GOT3 (cell line): ENCODE results near the gene RNF26.

Experiments
- DNase-seq: peaks from one replicate; lab custom pipeline; 2025; ENCODE audit warnings: mixed read lengths; lab: John Stamatoyannopoulos, UW

Gene RNF26

GRCh38 chr11:119316016-119316728, 18.2 kb upstream of the RNF26 start:
- DNase-seq: no peak

DNA sequence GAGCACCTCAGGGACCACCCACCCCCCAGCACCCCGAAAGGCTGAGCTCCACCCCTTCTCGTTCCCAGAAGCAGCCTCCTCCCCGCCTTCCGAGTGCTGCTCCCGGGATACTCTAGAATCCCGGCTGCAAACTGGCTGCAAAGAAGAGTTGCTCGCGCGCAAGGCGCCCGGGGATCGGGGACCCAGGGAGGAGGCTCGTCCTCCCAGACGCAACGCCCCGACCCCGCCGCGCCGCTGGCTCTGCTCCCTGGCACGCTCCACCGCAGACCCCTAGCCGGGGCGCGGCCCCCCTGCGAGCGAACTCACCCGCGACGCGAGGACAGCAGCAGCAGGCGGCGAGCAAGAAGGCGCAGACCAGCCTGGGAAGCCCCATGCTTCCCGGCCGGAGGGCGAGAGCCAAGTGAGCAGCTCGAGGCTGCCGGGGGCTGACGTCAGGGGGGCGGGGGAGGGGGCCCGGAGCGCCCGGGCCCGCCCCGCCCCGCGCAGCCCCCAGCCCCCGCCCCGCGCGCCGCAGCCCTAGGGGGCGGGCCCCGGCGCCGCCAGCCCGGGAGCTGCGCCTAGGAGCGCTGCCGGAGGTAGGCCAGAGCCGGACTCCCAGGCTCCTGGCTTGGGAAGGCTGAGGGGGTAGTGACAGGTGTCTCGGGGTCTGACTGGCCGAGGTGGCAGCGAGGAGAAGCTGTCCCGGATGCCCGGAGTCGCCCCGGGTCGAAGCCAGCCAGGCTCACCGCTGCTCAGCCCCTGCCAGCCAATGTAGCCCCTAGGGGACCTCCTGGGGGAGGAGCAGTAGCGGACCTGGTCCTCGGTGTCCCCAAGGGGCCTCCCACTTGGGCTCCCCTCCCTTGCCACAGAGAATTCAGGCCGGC, 17.4 kb upstream of the RNF26 start, which contains the start of gene MCAM:
Gene MCAM, minus strand, starts transcription at position 402 of the 863 bp plus-strand sequence. Its CDS starts 29 bp downstream, at position 373.
- DNase-seq: no peak

DNA sequence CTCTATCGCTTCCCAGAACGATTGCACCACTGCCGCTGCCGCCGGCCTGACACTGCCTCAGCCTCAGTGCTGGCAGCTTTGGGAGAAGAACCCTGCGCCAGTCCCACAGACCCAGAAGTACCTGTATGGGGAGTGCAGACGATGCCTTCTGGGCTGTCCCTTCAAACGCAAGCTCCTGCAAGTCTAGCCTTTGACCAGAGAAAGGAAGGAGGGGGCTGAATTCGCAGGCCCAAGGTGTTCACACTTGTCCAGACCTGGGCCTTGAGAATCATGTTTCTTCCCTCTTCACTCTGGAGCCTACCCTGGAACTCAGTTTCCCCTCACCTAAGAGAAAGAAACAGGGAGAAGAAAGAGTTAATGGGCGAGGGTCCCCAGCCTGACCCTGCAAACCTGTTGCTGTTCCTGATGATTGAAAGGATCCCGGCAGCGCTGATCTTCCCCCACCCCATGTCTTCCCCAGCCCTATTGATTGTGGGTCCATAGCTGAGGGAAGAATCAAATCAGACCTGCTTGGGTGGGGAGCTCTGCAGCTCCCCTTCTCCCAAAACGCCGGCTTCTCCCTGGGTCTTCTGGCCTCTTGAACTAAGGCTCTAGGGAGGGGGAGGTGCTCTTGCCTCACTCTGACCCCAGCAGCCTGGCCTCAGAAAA, 16.6 kb upstream of the RNF26 start:
- DNase-seq: no peak

- DNase-seq: no peak
These were observed 15.8 kb upstream of the RNF26 start for GRCh38 chr11:119318240-119319135.

DNA sequence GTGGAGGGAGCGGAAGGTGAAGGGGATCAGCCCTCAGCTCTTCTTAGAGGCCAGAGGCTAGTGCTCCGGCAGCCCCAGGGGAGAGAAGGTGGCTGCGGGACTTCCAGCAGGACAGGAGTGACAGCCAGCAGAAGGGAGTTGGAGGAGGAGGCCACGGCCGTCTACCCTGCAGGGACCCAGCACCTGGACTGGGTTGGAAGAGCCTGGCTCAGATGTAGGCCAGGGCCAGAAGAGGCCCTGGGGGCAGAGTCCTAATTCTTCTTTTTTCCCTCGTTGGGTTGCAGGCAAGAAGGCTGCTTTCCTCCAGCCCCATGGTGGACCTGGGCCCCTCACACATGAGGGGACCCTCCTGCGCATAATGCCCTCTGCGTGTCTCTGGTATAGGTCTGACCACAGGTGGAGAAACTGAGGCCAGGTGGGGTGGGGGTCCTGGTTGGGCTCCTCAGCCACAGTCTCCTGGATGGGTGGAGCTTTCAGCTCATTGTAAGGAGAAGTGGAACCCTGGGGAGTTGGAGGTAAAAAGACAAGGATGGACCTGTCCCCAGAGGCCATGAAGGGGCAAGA, 15.1 kb upstream of the RNF26 start:
- DNase-seq: no peak

DNA sequence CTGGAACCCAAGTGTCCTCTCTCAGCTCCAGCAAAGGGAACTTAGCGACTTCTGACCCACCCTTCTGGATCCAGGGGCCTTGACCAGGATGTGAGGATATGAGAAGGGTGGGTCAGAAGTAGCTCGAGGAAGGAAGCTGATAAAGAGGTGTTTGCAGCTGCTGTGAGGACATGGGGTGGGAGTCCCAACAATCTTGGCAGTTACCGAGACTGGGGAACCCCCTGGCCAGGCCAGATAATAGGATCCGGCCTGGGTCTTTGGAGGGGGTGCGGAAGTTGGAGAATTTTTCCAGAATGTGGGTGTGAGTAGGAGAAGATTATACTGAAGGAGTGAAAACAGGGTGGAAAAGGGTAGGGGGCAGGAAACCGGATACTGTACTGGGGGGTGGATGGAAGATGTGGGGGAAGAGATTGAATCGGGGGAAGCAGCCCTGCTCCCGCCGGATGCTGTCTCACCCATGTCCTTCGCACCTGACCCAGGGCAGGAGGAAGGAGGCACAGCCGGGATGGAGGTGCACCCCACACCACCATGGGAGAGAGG, 14.6 kb upstream of the RNF26 start:
- DNase-seq: no peak

DNA sequence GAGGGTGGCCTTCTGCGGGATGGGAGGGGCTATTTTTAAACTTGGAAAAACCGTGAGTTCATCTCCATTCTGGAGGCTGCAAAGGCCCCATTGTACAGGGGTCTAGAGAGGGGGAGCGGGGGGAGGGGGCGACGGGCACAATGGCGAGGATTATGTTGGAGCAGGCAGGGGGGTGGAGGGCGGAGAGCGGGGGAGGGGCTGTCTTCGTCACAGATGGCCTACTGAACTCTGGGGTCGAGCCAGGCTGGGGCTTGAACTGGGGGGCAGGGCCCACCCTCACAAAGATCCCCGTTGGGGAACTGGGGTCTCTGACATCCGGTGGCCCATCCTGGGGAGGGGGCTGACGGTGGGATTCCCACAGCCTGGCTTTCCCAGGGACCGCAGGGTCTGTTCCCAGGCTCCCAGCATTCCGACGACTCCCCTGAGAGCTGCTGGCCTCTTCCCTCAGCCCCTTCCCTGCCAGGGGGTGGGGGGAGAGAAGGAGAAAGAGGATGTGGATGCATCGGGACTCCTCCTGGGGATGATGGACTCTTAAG, 14.0 kb upstream of the RNF26 start:
- no peak for DNase-seq

GRCh38 chr11:119320776-119321524, 13.4 kb upstream of the RNF26 start:
- no peak for DNase-seq

GRCh38 chr11:119322360-119322739, 12.0 kb upstream of the RNF26 start:
- DNase-seq: no peak

GRCh38 chr11:119322921-119323531, 11.3 kb upstream of the RNF26 start:
- DNase-seq: no peak

GRCh38 chr11:119323532-119324033, 10.7 kb upstream of the RNF26 start:
- DNase-seq: no peak

GRCh38 chr11:119324189-119324588, 10.1 kb upstream of the RNF26 start:
- no peak for DNase-seq

DNA sequence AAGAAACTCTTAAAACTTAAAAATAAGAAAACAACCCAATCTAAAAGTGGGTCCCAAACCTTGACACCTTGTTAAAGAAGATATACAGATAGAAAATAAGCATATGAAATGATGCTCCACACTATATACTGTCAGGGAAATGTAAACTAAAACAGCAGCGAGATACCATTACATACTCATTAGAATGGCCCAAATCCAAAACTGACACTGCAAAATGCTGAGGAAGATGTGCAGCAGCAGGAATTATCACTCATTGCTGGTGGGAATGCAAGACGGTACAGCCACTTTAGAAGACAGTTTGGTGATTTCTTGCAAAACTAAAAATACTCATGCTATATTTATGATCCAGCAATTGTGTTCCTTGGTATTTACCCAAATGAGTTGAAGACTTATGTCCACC, 5.0 kb upstream of the RNF26 start:
- DNase-seq: no peak

DNA sequence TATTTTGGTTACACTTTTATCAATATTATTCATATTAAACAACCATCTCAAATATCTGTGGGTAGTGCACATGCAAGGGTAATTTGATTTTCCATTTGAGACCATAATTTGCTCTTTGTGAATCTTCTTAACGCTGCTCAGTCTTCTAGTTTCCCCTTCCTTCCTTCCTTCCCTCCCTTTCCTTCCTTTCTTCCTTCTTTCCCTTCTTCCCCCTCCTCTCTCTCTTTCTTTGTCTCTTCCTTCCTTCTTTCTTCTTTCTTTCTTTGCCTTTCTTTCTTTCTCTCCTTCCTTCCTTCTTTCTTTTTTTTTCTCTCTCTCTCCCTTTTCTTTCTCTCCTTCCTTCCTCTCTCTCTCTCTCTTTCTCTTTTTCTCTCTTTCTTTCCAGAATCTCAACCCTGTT, 4.1 kb upstream of the RNF26 start:
- DNase-seq: no peak

DNA sequence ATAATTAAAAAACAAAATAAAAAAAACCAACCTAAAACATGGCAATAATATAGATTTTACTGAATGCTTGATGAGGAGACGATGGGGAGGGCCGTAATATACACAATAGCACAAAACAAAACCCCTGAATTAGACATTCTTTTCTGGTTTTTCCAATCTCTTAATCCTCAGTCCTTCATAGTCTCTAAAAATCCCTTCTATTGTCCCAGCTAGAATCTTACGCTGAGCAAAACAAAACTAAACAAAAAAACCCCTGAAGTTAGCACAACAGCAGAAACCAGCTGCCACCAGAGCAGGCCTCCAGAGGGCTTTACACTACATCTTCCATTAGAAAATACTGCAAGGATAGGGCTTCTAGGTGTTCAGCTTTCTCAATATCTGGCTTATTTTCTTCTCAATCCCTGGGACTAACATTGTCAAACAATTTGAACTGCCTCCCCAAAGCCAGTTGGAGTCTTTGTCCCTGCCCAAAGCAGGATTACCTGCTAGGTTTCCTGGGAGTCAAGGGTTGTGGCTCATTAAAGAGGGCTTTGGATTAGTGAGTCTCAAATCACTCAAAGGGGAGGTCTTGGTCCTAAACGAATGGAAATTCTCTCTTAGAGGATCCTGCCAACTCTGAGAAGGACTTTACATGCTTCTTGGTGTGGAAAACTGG, 2.1 kb upstream of the RNF26 start:
- no peak for DNase-seq

GRCh38 chr11:119335091-119335654, 846 bp downstream of the RNF26 start:
- DNase-seq: no peak

DNA sequence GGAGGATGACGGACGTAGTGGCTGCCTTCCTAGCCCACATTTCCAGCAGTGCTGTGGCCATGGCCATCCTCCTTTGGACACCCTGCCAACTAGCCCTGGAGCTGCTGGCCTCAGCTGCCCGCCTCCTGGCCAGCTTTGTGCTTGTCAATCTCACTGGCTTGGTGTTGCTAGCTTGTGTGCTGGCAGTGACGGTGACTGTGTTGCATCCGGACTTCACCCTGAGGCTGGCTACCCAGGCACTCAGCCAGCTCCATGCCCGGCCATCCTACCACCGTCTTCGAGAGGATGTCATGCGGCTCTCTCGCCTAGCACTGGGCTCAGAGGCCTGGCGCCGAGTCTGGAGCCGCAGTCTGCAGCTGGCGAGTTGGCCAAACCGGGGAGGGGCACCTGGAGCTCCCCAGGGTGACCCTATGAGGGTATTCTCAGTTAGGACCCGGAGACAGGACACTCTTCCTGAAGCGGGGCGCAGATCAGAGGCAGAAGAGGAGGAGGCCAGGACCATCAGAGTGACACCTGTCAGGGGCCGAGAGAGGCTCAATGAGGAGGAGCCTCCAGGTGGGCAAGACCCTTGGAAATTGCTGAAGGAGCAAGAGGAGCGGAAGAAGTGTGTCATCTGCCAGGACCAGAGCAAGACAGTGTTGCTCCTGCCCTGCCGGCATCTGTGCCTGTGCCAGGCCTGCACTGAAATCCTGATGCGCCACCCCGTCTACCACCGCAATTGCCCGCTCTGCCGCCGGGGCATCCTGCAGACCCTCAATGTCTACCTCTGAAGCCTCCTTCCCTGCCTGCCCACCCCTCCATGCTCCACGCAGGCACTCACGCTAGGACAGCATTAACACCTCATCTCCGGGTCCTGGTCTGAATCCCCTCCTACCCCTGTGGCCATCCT, 1.6 kb downstream of the RNF26 start:
- no peak for DNase-seq
